B cell (primary cell): ENCODE results near the gene SERTAD2.

Experiments used
- CTCF ChIP-seq: fragments of 200-600 bp; IDR thresholded peaks from one replicate; pipeline ENCODE4 v1.8.0; 2022; ENCODE audit warnings: antibody characterized with exemption, mild to moderate bottlenecking
- EZH2 ChIP-seq: IDR thresholded peaks from 2 replicates; pipeline ENCODE4 v1.6.1; 2012; ENCODE audit warnings: borderline replicate concordance, low read depth, mild to moderate bottlenecking, moderate library complexity, low read length; ENCODE audit not compliant: insufficient read depth, poor library complexity, severe bottlenecking

DNA sequence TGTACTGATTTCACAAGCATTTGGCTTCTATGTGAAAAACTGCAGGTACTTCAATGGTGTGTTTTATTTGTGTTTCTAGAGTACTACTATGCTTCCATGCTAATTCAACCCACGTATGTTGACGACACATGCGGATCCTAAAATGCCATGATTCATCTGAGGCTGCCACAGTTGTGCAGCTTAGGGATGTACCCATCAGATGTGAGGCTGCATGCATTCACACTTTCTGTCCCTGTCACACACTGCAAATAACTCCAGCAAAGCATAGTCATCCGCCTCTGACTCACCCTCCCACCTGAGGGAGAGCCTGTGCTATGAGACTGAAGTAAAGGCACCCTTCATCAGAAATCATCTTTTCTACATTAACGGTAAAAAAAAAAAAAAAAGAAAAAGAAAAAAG, 22.1 kb upstream of the SERTAD2 start:
- no peak for TF ChIP-seq CTCF
- no peak for TF ChIP-seq EZH2
